HepG2 (cell line): ENCODE measurements around the gene CHMP5. TPM values are rescaled to one million over a fixed set of nuclear protein-coding genes. Genes with fewer than 3 reads are reported as not detected.

Source experiments
- EZH2 ChIP-seq: conservative IDR thresholded peaks from 2 replicates; pipeline ENCODE4 v1.6.1; 2012; ENCODE audit warnings: mild to moderate bottlenecking, low read depth, low read length, moderate library complexity
- FOXA3 ChIP-seq: IDR thresholded peaks from 2 replicates; pipeline ENCODE4 v1.6.1; 2016; ENCODE audit warnings: missing genetic modification reagents, missing compliant biosample characterization
- GMEB1 ChIP-seq: sonication (generic); formaldehyde crosslinking; IDR thresholded peaks from 2 replicates; pipeline ENCODE4 v1.5.1; 2020; ENCODE audit warnings: missing genetic modification reagents, mild to moderate bottlenecking, borderline replicate concordance
- HBP1 ChIP-seq: IDR thresholded peaks from 2 replicates; pipeline ENCODE4 v1.6.1; 2016; ENCODE audit warnings: low read depth, control low read depth
- HNRNPH1 ChIP-seq: fragments of 200-400 bp; formaldehyde crosslinking; optimal IDR thresholded peaks from 2 replicates; pipeline ENCODE3; 2017; ENCODE audit warnings: mild to moderate bottlenecking, low read depth, low read length
- MBD4 ChIP-seq: IDR thresholded peaks from 2 replicates; pipeline ENCODE4 v1.6.1; 2012; ENCODE audit warnings: low read length, inconsistent platforms, borderline replicate concordance
- NCOA1 ChIP-seq: sonication (generic); formaldehyde crosslinking; IDR thresholded peaks from 2 replicates; pipeline ENCODE4 v1.9.0; 2021; ENCODE audit warnings: missing genetic modification reagents
- NONO ChIP-seq, 2 experiments: fragments of 450-650 bp in 1 of 2; sonication (generic) in 1 of 2; formaldehyde crosslinking in 1 of 2; IDR thresholded peaks in 1 of 2; conservative IDR thresholded peaks in 1 of 2; 2 replicates each; pipeline versions ENCODE4 v1.6.1 to v1.8.0; 2017 to 2022; ENCODE audit warnings: mild to moderate bottlenecking in 1 of 2, missing genetic modification reagents in 1 of 2, moderate library complexity in 1 of 2
- NR2F1 ChIP-seq, 2 experiments: fragments of 450-650 bp in 1 of 2; formaldehyde crosslinking in 1 of 2; IDR thresholded peaks; 2 replicates each; pipeline versions ENCODE4 v1.5.0 to v1.6.1; 2016 to 2020; ENCODE audit warnings: mild to moderate bottlenecking in 1 of 2, missing compliant biosample characterization in 1 of 2, missing genetic modification reagents in 1 of 2, moderate library complexity in 1 of 2
- NRL ChIP-seq: sonication (generic); formaldehyde crosslinking; IDR thresholded peaks from 2 replicates; pipeline ENCODE4 v1.5.0; 2020; ENCODE audit warnings: missing genetic modification reagents, mild to moderate bottlenecking, moderate library complexity, borderline replicate concordance
- PAXIP1 ChIP-seq: sonication (generic); formaldehyde crosslinking; conservative IDR thresholded peaks from 2 replicates; pipeline ENCODE4 v1.4.0; 2020; ENCODE audit warnings: mild to moderate bottlenecking, missing genetic modification reagents, moderate library complexity
- SPEN ChIP-seq: sonication (generic); formaldehyde crosslinking; IDR thresholded peaks from 2 replicates; pipeline ENCODE4 v1.5.1; 2020; ENCODE audit warnings: low read depth, mild to moderate bottlenecking, missing genetic modification reagents
- TBX2 ChIP-seq: sonication (generic); formaldehyde crosslinking; IDR thresholded peaks from 2 replicates; pipeline ENCODE4 v1.5.0; 2020; ENCODE audit warnings: missing genetic modification reagents, mild to moderate bottlenecking, borderline replicate concordance
- ZNF20 ChIP-seq: sonication (generic); formaldehyde crosslinking; IDR thresholded peaks from 2 replicates; pipeline ENCODE4 v1.4.0; 2020; ENCODE audit warnings: mild to moderate bottlenecking, moderate library complexity, missing genetic modification reagents
- ZNF280D ChIP-seq: sonication (generic); formaldehyde crosslinking; IDR thresholded peaks from 2 replicates; pipeline ENCODE4 v1.5.1; 2020; ENCODE audit warnings: mild to moderate bottlenecking, missing genetic modification reagents
- ZNF33B ChIP-seq: sonication (generic); formaldehyde crosslinking; IDR thresholded peaks from 2 replicates; pipeline ENCODE4 v1.5.1; 2020; ENCODE audit warnings: mild to moderate bottlenecking, missing genetic modification reagents
- ZNF383 ChIP-seq: sonication (generic); formaldehyde crosslinking; IDR thresholded peaks from 2 replicates; pipeline ENCODE4 v1.4.0; 2020; ENCODE audit warnings: missing genetic modification reagents, mild to moderate bottlenecking, borderline replicate concordance
- ZSCAN9 ChIP-seq: IDR thresholded peaks from 2 replicates; pipeline ENCODE4 v1.6.1; 2016; ENCODE audit warnings: borderline replicate concordance
- polyA plus RNA-seq, 8 experiments: library from polyadenylated mRNA; depleted of rRNA in 3 of 8; stranded (reverse) in 7 of 8; unstranded in 1 of 8; fragments of >200 nt; fragmentation: Illumina TruSeq in 4 of 8; extraction: Trizol in 4 of 8; gene quantifications; 2 replicates each; pipeline versions ENCODE4 v1.2.1 to v1.2.3, GENCODE V29; 2011 to 2016; ENCODE audit warnings: low read depth in 4 of 8, missing spikeins in 1 of 8, mixed read lengths in 1 of 8; ENCODE audit not compliant: insufficient read depth in 1 of 8
- total RNA-seq, 5 experiments: library from RNA; depleted of rRNA; stranded (reverse); fragments of >200 nt; fragmentation: Illumina TruSeq; extraction: Trizol; gene quantifications; 2 replicates each; pipeline ENCODE4 v1.2.3, GENCODE V29; 2016; ENCODE audit warnings: low read depth in 1 of 5

Gene CHMP5
- total and polyA plus RNA-seq, 2 of the 13 experiments (the other 11 are each of a cell fraction or from before 2014, with no cell fraction given) = 46.0 to 57.3 TPM

GRCh38 chr9:33290247-33291030, 25.6 kb downstream of the CHMP5 start, which contains the start of gene NFX1 (continued):
- TF ChIP-seq PAXIP1 = peak; percentile 55; the same call in 1 of the 2 replicates
- TF ChIP-seq HNRNPH1 = no peak
- TF ChIP-seq FOXA3 (CRISPR knock-in tag) = peak; percentile 74; the same call in 1 of the 2 replicates
- TF ChIP-seq ZNF383 (CRISPR knock-in tag) = no peak
- no peak for TF ChIP-seq MBD4
- TF ChIP-seq NONO (IDR thresholded peaks at IDR 0.05) = no peak
- peak; percentile 96 for TF ChIP-seq NONO (CRISPR knock-in tag; conservative IDR thresholded peaks at IDR 0.05)
- peak; percentile 92 for TF ChIP-seq TBX2 (CRISPR knock-in tag)
- TF ChIP-seq NCOA1 (CRISPR knock-in tag) = peak; percentile 69; the same call in 1 of the 2 replicates
- peak; percentile 62; the same call in 1 of the 2 replicates for TF ChIP-seq HBP1 (CRISPR knock-in tag)
- TF ChIP-seq ZNF33B (CRISPR knock-in tag) = peak; percentile 93; the same call in 1 of the 2 replicates
- TF ChIP-seq GMEB1 (CRISPR knock-in tag) = peak; percentile 87
- TF ChIP-seq ZSCAN9 (CRISPR knock-in tag) = no peak; the same call in 1 of the 2 replicates
- TF ChIP-seq SPEN = peak; percentile 92
- peak; percentile 99; the same call in 1 of the 2 replicates for TF ChIP-seq NRL (CRISPR knock-in tag)
- TF ChIP-seq ZNF20 = peak; percentile 69; the same call in 1 of the 2 replicates
- no peak for TF ChIP-seq EZH2
- peak; percentile 38 to 52; a peak in 2 of 4 replicates for TF ChIP-seq NR2F1 (CRISPR knock-in tag; IDR thresholded peaks at IDR 0.05)
- peak; percentile 55; the same call in 1 of the 2 replicates for TF ChIP-seq ZNF280D
